ENCODE data around the gene PRKN.

PRKN gene

DNA sequence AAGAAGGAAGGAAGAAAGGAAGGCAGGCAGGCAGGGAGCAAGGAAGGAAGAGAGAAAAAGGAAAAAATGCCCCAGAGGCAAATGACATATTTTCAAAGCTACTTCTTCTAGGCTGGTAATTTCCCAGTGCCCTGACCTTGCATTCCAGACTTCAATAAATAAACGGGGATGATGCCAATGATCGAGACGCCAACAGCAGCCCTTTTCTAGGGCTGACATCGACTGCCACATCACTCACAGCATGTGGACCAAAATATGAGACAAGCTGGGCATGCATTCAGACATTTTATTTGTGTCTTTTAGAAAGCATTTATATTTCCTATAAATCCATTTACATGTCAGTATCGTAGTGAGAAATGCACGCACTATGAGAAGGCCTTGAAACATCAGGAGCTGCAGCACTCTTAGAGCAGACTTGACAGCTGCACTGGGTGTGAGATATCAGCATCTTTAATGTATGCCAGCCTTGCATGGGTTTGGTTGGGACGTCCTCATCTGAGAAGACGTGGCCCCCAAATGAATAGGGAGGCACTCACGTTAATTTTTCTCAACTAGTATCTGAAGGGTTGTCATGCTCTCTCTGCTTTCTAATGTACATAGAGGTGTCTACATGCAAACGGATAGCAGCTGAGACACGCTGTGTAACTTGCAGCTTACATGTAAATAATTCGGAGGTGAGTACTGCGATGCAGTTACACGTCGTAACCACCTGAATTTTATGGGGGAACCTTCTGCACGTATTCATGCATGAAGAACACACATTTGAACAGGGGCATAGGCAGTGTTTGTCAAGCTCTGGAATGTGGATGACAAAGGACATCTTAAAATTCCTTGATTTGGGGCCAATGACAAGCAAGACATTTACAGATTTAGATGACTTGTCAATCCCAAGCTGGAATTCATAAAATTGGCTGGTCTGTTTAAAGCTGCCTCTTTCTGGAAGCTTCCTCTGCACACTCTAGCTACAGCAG lies 1304.6 kb downstream of the PRKN start:
- no peak for DNase-seq

DNA sequence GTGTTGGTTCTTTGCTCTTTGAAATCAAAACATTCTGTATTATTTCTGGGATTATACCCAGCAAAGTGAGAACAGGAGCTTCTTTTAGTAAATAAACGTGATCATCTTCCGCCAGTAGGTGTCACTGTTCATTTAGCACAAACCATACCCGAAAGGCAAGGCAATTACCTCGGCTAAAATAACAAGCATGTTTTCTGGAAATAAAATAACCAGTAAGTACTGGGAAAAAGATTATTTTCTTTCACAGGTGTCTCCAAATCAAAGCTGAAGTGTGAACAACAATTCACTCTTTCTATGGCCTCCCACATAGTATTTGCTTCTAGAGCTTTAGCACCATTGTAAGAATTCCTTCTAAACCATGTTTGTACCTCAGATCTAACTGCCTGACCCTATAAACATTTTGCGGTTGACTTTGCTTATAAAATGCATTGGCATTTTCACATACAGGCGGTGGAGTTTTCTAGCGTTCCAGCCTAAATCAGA lies 1309.1 kb downstream of the PRKN start:
- DNase-seq = peak; percentile 89

DNA sequence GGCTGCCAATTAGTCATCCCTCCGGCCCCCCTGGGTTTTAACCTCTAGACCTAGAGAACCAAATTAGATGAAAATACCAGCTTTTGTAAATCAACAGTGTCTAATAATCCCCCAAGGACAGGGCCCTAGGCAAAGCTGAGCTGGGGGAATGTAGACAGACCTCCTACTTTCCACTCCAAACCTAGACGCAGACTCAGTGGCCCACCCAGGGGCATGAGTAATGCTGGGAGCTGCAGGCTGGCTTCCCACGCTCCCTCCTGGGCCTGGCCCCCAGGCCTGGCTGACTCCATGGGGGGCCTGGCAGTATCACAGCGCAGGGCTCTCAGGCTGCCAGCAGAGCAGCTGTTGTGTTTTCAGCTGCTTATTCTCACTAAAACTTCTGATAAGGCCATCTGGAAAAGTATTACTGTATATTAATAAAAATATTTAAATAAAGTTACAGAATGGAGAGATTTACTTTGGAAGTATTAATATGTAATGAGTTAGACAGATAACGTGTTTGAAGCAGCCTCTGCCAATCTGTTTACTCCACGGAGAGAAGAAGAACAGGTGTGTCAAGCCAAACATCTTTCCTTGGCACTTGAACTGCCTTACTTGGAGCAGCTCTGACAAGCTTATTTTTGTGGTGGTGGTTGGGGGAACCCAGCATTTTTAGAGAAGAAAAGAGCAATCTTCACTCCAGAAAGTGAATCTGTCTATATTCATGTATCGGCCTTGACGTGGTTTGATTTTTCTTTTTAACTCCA lies 1309.7 kb downstream of the PRKN start:
- DNase-seq = no peak

DNA sequence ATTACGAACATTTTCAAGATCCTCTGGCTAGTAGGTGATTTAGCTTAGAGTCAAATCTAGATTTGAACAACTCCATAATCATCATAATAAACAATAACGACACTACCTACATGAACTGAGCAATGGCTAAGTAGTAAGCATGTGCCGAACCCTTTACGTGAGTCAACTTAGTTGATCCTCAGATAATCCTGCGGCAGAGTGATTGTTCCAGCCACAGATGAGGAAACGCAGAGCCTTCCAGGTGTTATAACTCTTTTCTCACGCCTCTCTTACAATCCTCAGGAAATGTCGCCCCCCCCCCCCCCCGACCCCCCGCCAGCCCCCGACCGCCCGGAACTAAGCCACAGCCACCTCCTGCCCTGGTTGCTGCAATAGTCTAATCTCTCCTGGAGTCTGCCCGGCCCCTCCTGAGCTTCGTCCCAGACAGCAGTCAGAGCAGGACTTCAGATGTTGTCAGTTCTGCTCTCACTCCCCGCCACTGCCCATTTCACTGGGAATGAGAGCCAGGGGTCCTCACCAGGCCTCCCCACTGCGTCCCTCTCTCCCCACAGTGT lies 1312.2 kb downstream of the PRKN start:
- DNase-seq = no peak

DNA sequence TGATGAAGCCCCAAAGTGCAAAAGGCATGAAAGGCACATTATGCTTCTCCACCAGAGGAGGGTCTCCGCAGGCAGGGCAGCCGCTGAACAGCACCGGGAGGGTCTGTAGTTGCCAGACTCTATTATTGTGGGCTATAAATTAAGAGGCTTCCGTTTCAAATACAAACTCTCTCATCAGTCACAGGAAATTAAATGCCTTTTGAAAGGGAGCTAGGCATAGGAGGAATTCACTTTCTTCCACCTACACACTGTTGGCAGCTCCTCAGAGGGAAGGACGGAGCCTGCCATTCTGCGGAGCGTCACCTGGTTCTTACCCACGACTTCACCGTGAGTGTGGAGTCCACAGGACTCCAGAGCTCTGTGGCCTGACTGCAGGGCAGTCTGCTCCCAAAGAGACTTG lies 1312.9 kb downstream of the PRKN start:
- DNase-seq = no peak

DNA sequence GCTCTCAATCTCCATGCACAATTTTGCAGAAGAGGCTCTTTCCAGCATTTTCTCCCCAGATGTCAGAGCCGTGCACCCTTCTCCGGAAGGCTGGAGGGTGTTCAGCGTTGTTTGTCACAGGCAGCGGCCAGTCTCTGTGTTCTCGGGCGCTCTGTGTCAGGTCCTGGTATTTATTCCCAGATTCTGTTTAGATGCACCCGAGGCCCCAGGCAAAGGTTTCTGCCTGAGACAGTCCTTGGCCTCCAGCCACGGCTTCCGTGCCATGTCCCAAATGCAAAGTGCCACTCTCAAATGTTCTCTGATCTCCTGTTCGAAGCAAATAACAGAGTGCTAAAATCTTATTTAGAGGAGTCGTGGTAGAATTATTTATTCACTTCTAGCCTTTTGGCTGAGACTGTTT lies 1313.4 kb downstream of the PRKN start:
- no peak for DNase-seq

DNA sequence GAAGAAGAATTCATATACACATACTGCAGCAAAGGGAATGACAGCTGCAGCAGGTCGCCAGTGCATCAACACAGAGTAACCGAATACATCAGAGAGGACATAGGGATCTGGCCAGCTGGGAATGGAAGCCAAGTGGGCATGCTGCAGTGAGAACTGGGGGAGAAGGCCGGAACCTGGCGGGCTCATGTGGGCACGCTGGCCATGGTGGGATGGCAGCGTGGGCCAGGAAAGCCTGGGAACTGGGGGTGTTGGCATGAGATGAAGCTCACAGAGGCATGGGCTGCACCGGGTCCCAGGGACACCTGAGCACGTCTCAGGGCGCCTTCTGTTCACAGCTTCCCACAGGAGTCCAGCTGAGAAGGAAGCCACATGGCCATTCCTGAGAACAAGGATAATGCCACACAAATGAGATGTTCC lies 1314.2 kb downstream of the PRKN start:
- no peak for DNase-seq

DNA sequence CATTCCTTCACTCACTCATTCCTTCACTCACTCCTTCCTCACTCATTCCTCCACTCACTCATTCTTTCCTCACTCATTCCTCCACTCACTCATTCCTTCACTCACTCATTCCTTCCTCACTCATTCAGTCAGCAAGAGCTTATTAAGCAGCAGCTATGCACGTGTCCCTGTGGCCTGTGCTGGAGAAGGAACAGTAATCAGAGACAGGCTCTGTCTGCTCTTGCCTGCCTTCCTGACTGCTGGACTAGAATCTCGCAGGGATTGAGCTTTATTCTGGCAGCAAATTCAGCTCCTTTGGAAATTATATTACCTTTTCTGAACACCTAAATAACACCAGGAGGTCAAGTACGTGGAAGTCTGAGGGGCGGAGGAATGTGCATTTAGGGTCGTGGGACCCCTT lies 1314.8 kb downstream of the PRKN start:
- no peak for DNase-seq

DNA sequence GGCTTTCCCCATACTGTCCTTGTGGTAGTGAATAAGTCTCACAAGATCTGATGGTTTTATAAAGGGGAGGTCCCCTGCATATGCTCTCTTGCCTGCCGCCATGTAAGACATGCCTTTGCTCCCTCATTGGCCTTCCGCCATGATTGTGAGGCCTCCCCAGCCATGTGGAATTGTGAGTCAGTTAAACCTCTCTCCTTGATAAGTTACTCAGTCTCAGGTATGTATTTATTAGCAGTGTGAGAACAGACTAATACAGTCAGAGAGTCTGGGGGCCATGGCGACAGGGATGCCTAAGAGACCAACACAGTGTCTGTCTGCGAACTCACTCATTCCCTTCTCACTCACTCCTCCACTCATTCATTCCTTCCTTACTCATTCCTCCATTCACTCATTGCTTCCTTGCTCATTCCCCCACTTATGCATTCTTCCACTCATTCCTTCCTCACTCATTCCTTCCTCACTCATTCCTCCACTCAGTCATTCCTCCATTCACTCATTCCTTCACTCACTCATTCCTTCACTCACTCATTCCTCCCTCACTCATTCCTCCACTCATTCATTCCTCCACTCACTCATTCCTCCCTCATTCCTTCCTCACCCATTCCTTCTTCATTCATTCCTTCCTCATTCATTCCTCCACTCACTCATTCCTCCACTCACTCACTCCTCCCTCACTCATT lies 1316.2 kb downstream of the PRKN start:
- DNase-seq = no peak

DNA sequence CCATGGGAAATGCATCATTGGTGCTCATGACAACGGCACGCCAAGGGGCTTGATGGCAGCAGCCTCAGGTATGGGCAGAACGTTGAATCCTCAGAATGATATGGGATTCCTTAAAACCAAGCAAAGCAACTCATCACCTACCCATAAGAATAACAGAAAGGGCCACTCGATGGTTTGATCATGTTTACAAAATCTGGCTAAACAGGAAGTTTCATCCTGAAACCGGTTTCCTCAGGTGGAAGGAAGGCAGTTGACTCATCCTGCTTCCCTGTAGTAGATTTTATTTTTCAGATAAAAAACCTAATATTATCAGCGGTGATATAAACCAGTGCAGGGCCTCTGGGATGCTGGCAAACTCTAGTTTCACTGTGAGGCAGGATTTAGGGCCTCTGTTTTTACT lies 1316.8 kb downstream of the PRKN start:
- DNase-seq = no peak

DNA sequence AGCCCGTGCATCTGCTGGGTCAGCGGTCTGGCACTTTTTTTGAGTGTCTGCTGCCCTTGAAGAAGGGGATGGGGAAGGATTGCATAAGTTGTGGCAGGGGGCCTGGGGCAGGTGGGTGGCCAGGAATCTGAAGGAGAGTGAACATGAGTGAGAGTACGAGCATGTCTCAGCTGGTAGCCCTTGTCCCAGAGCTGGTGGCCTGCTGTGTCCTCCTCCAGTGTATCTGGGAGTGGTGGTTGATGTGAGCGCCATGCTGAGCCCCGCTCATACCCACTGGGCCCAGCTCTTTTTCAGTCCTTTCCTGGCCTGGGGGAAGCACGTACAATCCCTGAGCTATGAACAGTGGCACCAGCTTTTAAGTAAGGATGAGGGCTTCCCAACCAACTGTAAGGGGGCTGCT lies 1317.5 kb downstream of the PRKN start:
- no peak for DNase-seq

DNA sequence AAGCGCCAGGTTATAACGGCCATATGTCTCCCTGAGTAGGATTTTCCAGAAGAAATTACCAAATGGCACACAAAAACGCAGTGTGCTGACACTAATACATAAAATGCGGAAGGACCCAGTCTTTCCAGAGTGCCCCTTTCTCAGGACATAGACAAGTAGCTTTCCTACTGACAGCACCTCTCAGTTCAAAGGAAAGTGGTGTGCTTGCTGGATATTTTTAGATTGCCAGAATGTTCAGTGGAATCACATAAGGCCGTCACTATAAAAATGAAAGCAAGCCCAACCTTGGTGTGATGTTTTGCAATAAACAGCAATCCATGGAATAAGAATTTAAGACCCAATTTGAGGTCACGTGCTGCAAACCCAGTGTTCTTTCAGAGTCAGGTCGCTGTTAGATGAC lies 1318.2 kb downstream of the PRKN start:
- DNase-seq = no peak

DNA sequence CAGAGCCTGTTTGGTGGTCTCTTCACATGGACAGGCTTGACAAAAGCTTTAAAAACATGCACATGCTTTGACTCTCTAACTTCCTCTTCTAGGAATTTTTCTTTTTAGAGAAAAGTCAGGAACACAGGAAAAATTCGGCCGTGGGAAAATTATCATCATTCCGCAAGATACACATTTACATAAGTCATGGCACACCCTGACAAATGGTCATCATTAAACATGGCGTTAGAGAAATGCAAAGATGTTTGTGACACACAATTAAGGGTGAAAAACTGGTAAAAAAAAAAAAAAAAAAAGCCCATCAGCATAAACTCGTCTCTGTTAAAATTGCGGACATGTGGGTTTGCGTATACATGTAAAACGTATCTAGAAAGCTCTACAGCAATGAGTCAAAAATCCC lies 1319.5 kb downstream of the PRKN start:
- no peak for DNase-seq

DNA sequence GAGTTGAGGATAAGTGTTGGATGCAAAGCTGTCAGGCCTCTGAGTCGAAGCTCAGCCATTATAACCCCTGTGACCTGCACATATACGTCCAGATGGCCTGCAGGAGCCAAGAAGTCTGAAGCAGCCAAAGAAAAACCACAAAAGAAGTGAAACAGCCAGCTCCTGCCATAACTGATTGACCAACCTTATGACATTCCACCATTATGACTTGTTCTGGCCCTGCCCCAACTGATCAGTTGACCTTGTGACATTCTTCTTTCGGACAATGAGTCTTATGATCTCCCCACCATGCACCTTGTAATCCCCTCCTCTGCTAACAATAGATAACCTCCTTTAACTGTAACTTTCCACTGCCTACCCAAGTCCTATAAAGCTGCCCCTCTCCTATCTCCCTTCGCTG lies 1320.0 kb downstream of the PRKN start:
- DNase-seq = no peak

DNA sequence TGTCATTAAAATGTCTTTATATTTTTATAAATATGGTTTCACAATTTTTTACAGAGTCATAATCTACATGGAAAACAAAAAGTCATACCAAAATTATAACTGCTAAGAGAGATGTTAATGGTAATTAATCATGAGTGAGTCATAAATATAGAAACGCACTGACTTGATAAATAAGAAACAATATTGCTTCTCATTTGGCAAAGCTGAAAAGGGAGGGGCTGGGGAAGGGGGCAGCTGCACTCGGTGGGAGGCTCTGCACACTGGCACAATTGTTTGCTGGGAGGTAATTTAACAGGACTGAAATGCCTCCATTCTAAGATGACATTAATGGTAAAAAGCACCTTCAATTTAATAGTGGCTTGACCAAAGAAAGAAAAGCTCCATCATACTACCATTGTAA lies 1320.5 kb downstream of the PRKN start:
- no peak for DNase-seq

DNA sequence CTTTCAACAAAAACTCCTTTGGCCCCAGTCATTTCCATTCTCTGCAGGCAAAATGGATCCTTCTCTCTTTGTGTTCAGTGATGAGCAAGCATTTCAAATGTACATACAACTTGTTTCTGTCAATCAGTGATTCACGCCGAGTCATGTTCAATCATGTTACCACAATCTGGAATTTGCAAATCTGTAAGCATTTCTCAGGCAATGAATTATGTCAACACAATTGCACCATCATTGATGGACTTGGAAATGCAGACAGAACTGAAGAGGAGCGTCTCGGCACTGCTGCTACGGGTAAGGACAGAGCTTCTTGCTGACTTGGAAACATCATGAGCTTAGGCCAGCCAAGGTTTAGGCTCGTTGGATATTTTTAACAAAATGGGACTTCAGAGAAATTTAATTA lies 1320.9 kb downstream of the PRKN start:
- DNase-seq = no peak

DNA sequence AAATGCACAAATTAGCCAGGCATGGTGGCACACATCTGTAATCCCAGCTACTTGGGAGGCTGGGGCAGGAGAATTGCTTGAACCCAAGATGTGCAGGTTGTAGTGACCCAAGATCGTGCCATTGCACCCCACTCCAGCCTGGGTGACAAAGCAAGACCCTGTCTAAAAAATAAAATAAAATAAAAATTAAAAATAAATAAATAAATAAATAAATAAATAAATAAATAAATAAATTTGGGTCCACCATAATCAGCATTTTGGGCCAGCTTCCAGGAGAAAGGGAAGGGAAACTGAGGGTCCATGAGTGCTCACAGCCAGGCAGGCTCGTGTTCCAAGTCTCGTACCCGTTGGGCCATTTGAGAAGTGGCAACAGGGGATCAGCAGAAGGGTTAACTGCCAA lies 1322.1 kb downstream of the PRKN start:
- no peak for DNase-seq

DNA sequence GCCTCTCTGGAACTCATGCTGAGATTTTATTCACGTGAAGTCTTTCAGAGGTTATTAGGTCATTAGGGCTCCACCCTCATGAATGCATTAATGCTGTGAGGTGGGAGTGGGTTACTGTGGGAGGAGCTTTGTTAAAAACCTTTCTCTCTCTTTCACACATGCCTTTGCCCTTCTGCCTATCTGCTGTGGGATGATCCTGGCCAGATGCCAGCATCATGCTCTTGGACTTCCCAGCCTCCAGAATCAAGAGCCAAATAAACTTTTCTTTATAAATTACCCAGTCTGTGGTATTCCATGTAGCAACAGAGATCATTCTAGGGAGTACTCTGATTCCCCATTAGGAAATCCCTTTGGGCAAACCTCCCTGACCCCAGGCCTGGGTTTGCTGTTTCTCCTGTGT lies 1323.8 kb downstream of the PRKN start:
- no peak for DNase-seq

DNA sequence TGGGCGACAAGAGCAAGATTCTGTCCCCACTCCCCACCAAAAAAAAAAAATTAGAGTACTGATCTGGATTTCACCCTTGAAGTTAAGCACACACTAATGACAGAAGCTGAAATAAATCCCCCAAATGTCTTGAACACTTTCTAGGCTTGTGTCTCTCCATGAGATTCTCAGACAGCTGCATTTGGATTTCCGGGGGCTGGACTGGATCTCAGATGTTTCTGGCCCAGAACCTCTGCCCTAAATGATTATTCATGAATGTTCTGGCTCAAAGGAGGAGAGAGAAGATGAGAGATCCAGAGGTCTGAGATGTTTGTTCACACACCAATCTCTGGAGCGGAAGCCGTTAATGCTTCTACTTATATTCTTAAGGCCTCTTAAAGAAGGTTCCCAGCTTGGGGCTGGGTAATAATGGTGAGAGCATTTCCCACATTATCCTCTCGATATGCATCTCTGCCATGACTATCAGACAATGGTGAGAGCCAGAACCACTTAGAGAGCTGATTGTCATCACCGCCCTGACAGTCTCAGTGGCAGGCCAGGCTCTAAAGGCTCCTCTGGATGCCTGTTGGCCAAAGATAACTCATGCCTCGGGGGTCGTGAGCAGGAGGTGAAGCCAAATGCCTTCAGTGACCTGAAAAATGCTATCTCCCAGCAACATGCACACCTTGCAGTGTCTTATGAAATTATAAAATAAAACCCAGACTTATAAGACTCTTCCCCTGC lies 1325.8 kb downstream of the PRKN start:
- DNase-seq = no peak

DNA sequence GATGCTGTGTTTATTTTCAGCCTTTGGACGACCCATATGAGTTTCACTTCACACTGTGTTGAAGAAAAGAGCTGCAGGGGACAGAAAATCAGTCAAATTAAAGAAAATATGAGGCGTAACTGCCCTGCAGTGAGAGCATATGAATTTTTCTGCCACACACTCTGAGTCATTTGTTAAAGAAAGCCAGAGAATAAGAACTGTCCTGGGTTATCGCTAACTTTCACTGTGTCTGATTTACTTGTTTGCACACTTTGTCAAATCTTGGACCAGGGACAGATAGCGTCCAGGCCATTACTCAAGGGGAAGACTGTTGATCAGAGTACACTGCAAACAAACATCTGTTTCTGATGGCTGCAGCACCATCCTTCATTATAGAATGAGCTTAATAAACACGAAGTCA lies 1326.9 kb downstream of the PRKN start:
- DNase-seq = no peak

DNA sequence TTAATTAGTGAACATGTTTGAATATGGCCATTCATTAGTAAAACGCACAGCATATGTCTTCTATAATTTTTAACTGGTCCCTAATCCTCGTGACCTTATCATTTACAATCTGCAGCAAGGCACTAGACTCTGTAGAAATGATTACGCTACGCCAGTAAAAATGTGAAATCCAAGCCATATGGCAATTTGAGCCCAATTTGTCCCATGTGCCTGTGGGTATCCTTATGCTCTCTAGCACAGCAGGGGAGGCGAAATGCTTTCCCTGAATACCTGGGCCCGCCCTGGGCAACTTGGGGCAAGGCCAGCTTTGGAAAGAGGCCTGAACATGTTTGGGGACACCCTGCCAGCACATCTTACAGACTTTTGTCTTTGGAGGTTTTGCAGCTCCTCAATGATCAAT lies 1331.0 kb downstream of the PRKN start:
- no peak for DNase-seq

DNA sequence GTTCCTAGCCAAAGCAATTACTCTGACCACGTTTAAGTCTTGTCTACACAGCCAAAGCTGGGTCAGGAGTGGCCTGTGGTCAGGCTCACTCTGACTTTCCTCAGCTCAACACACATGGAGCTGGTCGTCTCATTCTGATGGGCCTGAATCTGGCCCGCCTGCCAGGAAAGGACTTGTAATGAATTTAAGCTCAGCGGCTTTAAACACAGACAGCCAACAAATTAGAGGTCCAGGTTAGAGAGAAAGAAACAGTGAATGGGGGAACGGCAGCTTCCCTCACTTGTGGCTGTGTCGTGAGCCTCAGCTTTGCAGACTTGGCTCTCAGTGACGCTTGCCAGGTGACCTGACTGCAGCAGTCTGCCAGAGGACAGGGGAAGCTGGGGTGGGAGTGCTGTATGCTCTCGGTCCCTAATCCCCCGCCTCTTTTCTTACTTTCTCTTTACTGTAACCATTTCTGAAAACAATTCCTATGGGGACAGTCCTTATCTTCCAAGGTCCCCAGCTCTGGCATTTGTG lies 1331.8 kb downstream of the PRKN start:
- no peak for DNase-seq
